HUES64 (cell line): ENCODE results near the gene ADARB1.

Experiments used
- H3K27ac ChIP-seq: 2 replicates; pipeline ENCODE4 v1.7.0; 2013; ENCODE audit warnings: low read depth, low read length, inconsistent platforms
- H3K27me3 ChIP-seq: 2 replicates; pipeline ENCODE4 v1.6.1; 2013; ENCODE audit warnings: mild to moderate bottlenecking, low read length; ENCODE audit not compliant: insufficient read depth
- H3K36me3 ChIP-seq: 2 replicates; pipeline ENCODE4 v1.6.1; 2013; ENCODE audit warnings: mild to moderate bottlenecking, low read length; ENCODE audit not compliant: insufficient read depth
- H3K4me1 ChIP-seq: 2 replicates; pipeline ENCODE4 v1.6.1; 2013; ENCODE audit warnings: mild to moderate bottlenecking, low read length, moderate library complexity; ENCODE audit not compliant: insufficient read depth
- H3K4me3 ChIP-seq: 2 replicates; pipeline ENCODE4 v1.5.1; 2013; ENCODE audit warnings: mild to moderate bottlenecking, low read length, moderate library complexity
- H3K9ac ChIP-seq: 2 replicates; pipeline ENCODE4 v1.6.1; 2013; ENCODE audit warnings: mild to moderate bottlenecking, low read depth, low read length
- H3K9me3 ChIP-seq: 2 replicates; pipeline ENCODE4 v1.6.1; 2013; ENCODE audit warnings: low read depth, low read length; ENCODE audit not compliant: insufficient read depth
- WGBS: fragments of 150-250, 120-280 bp; methylation state at CpG from one replicate; pipeline ENCODE4 v1.1.7; 2013; ENCODE audit warnings: missing lambda C conversion rate; 5-methylcytosine and 5-hydroxymethylcytosine counted together

Gene ADARB1

DNA sequence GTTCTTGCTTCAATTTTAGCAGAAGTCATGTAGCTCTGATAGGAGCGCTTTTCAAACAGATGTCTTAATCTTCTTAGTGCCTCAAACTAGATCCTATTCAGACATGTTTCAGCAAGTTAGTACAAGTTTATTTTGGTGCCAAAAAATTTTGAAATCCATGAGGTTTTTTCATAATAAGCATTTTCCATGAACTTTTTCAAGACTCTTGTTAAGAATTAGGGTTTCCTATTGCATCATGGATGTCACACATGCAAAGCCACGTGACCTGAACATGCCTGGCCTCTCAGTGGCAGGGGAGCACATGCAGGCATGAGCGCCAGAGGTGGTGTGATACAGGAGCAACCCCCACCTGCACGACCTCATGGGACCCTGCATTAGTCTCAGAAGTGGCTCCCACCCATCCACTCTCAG is 145.7 kb downstream of the ADARB1 start:
- no peak overlapping the region for H3K27ac ChIP-seq
- no peaks in the 10 kb centered on the region for H3K27me3 ChIP-seq
- no peaks in the 10 kb centered on the region for H3K36me3 ChIP-seq
- peaks cover 17% of the 10 kb centered on the region for H3K9me3 ChIP-seq
- H3K9ac ChIP-seq = no peak overlapping the region
- H3K4me3 ChIP-seq = no peak overlapping the region
- peaks cover 3% of the 10 kb centered on the region; the same call in 1 of the 2 replicates for H3K4me1 ChIP-seq
- 94% methylated on average over 4 of the region's 4 CpGs for whole genome bisulfite sequencing

DNA sequence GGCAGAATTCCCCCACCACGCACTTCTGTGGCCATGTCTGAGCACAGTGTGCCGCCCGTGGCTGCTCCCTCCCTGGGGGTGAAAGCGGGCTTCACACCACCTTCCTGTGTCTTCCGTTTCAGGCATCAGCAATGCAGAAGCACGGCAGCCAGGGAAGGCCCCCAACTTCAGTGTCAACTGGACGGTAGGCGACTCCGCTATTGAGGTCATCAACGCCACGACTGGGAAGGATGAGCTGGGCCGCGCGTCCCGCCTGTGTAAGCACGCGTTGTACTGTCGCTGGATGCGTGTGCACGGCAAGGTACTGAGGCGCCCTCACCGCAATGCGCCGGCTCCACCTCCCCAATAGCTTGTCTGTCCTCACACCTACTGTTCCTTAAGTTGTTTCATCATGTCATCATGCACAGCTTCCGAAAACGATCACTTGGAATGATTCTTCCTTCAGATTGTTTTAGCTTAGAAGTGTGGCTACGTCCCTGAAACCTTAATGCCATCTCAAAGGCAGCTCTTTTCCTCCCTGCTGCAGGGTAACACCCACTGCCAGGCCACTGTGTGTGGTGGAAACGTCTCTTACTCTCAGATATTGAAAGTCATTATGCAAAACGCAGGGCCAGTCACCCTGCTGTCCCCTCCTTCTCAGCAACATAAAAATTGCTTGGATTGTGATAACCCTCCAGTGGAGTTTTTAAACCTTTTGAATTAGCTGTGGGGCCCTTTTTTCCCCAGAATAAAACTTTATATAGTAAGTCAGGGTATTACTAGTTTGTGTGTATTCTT is 146.5 kb downstream of the ADARB1 start:
- peaks cover 3% of the 10 kb centered on the region; the same call in 1 of the 2 replicates for H3K4me1 ChIP-seq
- 95% methylated on average over 29 of the region's 29 CpGs for WGBS
- no peaks in the 10 kb centered on the region for H3K27me3 ChIP-seq
- no peaks in the 10 kb centered on the region for H3K36me3 ChIP-seq
- H3K4me3 ChIP-seq = no peak overlapping the region
- no peak overlapping the region for H3K27ac ChIP-seq
- no peak overlapping the region for H3K9ac ChIP-seq
- peaks cover 17% of the 10 kb centered on the region for H3K9me3 ChIP-seq

DNA sequence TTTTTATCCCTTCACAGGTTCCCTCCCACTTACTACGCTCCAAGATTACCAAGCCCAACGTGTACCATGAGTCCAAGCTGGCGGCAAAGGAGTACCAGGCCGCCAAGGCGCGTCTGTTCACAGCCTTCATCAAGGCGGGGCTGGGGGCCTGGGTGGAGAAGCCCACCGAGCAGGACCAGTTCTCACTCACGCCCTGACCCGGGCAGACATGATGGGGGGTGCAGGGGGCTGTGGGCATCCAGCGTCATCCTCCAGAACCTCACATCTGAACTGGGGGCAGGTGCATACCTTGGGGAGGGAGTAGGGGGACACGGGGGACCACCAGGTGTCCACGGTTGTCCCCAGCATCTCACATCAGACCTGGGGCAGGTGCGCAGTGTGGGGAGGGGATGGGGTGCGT is 147.6 kb downstream of the ADARB1 start:
- Histone ChIP-seq H3K4me1 (peaks cover 3% of the 10 kb centered on the region; the same call in 1 of the 2 replicates), H3K9ac (no peak overlapping the region), H3K36me3 (no peaks in the 10 kb centered on the region), H3K4me3 (no peak overlapping the region), H3K27me3 (no peaks in the 10 kb centered on the region), H3K27ac (no peak overlapping the region), H3K9me3 (peaks cover 6% of the 10 kb centered on the region; the same call in 1 of the 2 replicates)
- WGBS = 94% methylated on average over 15 of the region's 15 CpGs

DNA sequence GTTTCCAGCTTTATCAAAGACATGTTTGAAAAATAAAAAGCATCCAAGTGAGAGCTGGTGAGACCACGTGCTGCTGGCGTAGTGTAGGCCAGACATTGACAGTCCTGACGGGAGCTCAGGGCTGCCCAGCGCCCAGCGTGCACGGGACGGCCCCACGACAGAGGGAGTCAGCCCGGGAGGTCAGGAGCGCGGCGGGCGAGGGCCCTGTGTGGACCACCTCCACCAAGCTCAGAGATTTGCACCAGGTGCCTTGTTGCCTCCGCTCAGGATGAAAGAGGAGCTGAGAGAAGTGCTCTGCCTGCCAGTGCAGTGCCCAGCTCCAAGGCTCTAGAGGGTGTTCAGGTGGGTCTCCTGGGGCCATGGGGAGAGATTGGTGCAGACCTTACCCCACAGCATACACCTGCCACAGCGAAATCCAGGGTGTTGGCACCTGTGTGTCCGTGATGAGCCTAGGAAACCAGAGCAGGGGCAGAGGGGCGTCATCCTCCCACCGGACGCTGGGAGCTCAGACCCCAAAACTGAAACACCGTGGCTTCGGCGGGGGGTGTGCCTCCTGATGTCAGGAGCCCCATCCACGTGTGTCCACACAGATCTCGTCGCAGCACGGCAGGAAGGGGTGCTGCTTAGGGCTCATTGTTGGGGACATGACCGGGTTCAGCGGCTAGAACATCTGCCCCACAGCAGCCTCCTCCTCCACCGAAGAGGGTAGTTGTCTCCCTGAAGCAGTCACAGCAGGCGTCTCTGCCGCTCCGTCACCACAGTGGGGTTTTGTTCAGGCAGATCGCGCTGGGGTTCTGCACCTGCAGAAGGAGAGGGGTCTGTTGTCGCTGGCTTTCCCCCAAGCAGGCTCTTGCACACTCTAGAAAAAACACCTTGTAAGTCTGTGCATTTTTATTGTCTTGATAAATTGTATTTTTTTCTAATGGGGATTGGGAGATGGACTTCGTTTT is 149.1 kb downstream of the ADARB1 start:
- no peak overlapping the region for H3K4me3 ChIP-seq
- no peak overlapping the region for H3K27ac ChIP-seq
- no peaks in the 10 kb centered on the region for H3K36me3 ChIP-seq
- 93% methylated on average over 35 of the region's 36 CpGs for whole genome bisulfite sequencing
- H3K9me3 ChIP-seq = no peaks in the 10 kb centered on the region
- H3K4me1 ChIP-seq = peaks cover 3% of the 10 kb centered on the region
- H3K27me3 ChIP-seq = no peaks in the 10 kb centered on the region
- H3K9ac ChIP-seq = no peak overlapping the region

DNA sequence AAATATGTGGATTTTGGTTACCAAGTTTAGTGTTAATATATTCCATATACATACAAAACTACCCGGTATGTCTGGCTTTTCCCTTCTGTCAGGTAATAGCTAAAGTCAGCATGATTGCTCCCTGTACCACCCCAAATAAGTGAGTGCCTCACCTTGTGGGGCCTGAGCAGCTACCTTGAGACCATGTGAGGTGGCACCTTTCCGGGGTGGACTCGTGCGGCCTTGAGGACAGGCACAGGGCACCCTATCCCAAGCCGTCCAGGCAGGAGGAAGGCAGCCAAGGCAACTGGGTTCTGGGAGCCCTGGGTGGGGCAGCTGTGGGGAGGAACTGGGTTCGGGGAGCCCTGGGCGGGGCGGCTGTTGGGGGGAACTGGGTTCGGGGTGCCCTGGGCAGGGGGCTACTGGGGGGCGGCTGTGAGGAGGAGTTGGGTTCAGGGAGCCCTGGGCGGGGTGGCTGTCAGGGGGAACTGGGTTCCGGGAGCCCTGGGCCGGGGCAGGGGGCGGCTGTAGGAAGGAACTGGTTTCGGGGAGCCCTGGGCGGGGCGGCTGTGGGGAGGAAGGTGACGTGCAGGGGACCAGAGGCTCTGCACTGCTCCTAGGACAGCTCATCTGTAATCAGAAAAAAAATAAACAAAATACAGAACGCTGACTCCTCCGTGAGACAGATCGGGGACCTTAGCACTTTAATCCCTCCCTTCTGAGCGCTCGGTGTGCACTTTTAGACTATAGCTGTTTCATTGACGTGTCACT is 150.0 kb downstream of the ADARB1 start:
- H3K36me3 ChIP-seq = no peaks in the 10 kb centered on the region
- H3K27me3 ChIP-seq = no peaks in the 10 kb centered on the region
- peaks cover 3% of the 10 kb centered on the region for H3K4me1 ChIP-seq
- H3K4me3 ChIP-seq = no peak overlapping the region
- H3K9me3 ChIP-seq = no peaks in the 10 kb centered on the region
- H3K27ac ChIP-seq = no peak overlapping the region
- WGBS = 93% methylated on average over 24 of the region's 24 CpGs
- no peak overlapping the region for H3K9ac ChIP-seq

DNA sequence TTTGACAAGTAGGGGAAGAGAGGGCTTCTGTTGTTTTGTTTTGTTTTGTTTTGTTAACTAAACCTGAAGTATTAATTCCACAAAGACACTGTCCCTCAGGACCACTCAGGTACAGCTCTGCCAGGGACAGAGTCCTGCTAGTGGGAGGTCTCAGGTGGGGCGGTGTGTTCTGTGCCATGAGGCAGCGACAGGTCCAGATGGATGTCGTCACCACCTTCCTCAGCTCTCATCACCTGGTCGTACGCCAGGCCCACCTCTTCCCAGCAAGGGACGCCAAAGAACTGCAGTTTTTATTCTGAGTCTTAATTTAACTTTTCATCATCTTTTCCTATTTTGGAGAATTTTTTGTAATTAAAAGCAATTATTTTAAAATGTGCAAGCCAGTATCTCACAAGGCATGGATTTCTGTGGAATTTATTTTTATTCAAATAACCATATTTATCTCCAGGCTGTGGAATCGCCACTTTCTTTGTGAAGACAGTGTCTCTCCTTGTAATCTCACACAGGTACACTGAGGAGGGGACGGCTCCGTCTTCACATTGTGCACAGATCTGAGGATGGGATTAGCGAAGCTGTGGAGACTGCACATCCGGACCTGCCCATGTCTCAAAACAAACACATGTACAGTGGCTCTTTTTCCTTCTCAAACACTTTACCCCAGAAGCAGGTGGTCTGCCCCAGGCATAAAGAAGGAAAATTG is 150.8 kb downstream of the ADARB1 start:
- H3K27ac ChIP-seq = no peak overlapping the region
- H3K9me3 ChIP-seq = no peaks in the 10 kb centered on the region
- no peak overlapping the region for H3K9ac ChIP-seq
- no peaks in the 10 kb centered on the region for H3K36me3 ChIP-seq
- no peaks in the 10 kb centered on the region for H3K27me3 ChIP-seq
- no peak overlapping the region for H3K4me3 ChIP-seq
- WGBS = 92% methylated on average over 11 of the region's 11 CpGs
- H3K4me1 ChIP-seq = no peaks in the 10 kb centered on the region; the same call in 1 of the 2 replicates

DNA sequence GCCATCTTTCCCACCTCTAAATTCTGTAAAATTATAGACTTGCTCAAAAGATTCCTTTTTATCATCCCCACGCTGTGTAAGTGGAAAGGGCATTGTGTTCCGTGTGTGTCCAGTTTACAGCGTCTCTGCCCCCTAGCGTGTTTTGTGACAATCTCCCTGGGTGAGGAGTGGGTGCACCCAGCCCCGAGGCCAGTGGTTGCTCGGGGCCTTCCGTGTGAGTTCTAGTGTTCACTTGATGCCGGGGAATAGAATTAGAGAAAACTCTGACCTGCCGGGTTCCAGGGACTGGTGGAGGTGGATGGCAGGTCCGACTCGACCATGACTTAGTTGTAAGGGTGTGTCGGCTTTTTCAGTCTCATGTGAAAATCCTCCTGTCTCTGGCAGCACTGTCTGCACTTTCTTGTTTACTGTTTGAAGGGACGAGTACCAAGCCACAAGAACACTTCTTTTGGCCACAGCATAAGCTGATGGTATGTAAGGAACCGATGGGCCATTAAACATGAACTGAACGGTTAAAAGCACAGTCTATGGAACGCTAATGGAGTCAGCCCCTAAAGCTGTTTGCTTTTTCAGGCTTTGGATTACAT is 151.5 kb downstream of the ADARB1 start:
- Histone ChIP-seq H3K4me3 (no peak overlapping the region), H3K27me3 (no peaks in the 10 kb centered on the region), H3K9ac (no peak overlapping the region), H3K4me1 (no peaks in the 10 kb centered on the region; the same call in 1 of the 2 replicates), H3K9me3 (no peaks in the 10 kb centered on the region), H3K36me3 (no peaks in the 10 kb centered on the region), H3K27ac (no peak overlapping the region)
- 93% methylated on average over 16 of the region's 16 CpGs for WGBS

DNA sequence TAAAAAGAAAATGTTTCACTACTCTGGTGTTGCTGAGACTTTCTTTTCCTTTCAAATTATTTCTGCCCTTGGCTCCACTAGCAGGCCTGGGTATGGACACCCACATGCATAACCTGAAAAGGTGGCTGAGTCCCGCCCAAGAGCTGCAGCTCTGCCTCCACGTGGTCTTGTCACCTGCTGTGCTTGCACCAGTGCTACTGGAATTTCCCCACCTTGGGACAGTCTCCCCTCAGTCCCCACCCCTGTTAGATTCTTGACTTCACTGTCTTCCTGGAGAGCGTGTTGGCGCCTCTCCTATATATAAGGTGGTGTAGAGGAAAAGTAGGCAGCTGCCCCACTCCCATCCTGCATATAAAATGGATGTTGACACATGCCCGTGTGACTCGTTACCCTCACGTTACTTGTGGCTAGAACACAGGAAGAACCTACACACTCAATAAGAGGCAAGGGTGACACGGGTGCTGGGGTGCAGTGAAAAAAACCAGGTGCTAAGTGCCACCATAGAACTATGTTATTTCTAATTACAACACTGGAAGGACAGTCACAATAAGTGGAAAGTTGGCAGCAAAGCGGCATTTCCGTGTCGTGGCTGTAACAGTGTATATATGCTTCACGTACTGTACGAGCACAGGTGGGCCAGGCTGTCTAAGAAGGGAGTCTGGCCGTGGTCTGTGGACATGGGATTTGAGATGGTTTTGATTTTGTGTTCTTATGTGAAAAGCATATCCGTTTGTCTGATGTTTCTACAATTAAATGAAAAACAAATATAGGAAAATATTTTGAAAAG is 152.4 kb downstream of the ADARB1 start:
- H3K36me3 ChIP-seq = no peaks in the 10 kb centered on the region
- no peaks in the 10 kb centered on the region; the same call in 1 of the 2 replicates for H3K4me1 ChIP-seq
- H3K9me3 ChIP-seq = no peaks in the 10 kb centered on the region
- WGBS = 76% methylated on average over 12 of the region's 15 CpGs
- no peak overlapping the region for H3K4me3 ChIP-seq
- H3K27me3 ChIP-seq = no peaks in the 10 kb centered on the region
- no peak overlapping the region for H3K9ac ChIP-seq
- H3K27ac ChIP-seq = no peak overlapping the region

DNA sequence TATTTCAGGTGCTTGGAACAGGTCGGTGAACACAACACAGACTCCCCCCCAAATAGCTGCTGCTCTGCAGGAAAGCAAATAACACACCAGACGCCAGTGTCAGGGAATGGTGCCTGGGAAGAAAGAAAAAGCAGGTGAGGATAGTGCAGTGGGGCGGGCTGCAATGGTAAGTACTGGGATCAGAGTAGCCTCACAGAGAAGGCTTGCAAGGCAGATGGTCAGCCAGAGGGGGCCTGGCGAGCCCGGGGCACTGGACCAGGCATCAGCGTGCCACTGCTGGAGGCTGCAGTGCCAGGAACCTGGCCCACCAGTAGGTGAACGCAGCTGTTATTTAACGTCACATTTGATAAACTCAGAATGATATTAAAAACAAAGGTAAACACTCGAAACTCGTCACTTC is 153.4 kb downstream of the ADARB1 start:
- no peak overlapping the region for H3K4me3 ChIP-seq
- WGBS = 89% methylated on average over 10 of the region's 10 CpGs
- no peaks in the 10 kb centered on the region for H3K9me3 ChIP-seq
- no peaks in the 10 kb centered on the region; the same call in 1 of the 2 replicates for H3K4me1 ChIP-seq
- no peak overlapping the region for H3K27ac ChIP-seq
- H3K9ac ChIP-seq = no peak overlapping the region
- no peaks in the 10 kb centered on the region for H3K27me3 ChIP-seq
- no peaks in the 10 kb centered on the region for H3K36me3 ChIP-seq
